ENCODE data around the gene RPS15. TPM values are rescaled to one million over a fixed set of nuclear protein-coding genes. Genes with fewer than 3 reads are reported as not detected.

Gene RPS15
- total and polyA plus RNA-seq, 2 donors (not counting 3 experiments of a cell fraction or from before 2014, with no cell fraction given) = 1,260 to 3,270 TPM

- Histone ChIP-seq H3K9ac (replicated peaks; ENCODE audit: extremely low read depth, insufficient read depth, low read length) (no peak overlapping the region), H4K20me1 (replicated peaks; ENCODE audit: control insufficient read depth, extremely low read depth, insufficient read depth, low read length) (no peaks in the 10 kb centered on the region), H2AFZ (ENCODE audit: low read depth, low read length) (no peak overlapping the region), H3K9me1 (replicated peaks; ENCODE audit: control insufficient read depth, extremely low read depth, insufficient read depth, low read length) (no peaks in the 10 kb centered on the region), H3K79me2 (ENCODE audit: control insufficient read depth, insufficient read depth, low read length) (no peaks in the 10 kb centered on the region), H3K36me3 (ENCODE audit: control insufficient read depth in 2 of 2, extremely low read depth in 1 of 2, insufficient read depth in 2 of 2, low read length in 2 of 2) (peaks cover 0 to 1% of the 10 kb centered on the region in 2 experiments), H3K27me3 (ENCODE audit: control insufficient read depth in 2 of 2, insufficient read depth in 2 of 2, low read length in 2 of 2) (peaks cover 39 to 71% of the 10 kb centered on the region in 2 experiments), H3K9me3 (replicated peaks; ENCODE audit: control insufficient read depth, insufficient read depth, low read length) (no peaks in the 10 kb centered on the region), H3K27ac (ENCODE audit: insufficient read depth, low read depth, low read length) (no peak overlapping the region), H3K4me2 (ENCODE audit: insufficient read depth, low read length) (no peak overlapping the region), H3K4me1 (ENCODE audit: control insufficient read depth, extremely low read depth, insufficient read depth, low read length) (peaks cover 5% of the 10 kb centered on the region), H3K4me3 (replicated peaks in 1 of 3; ENCODE audit: insufficient read depth in 1 of 3, low read depth in 1 of 3, low read length in 3 of 3) (no peak overlapping the region)
- TF ChIP-seq GATA2 (IDR thresholded peaks at IDR 0.05; ENCODE audit: insufficient read depth, insufficient read length, low read depth, low read length) (no peak), EZH2 (IDR thresholded peaks at IDR 0.05; ENCODE audit: borderline replicate concordance, low read depth, low read length, severe bottlenecking) (peak; percentile 38)
- ChIA-PET POLR2A (no interaction called here), CTCF (interaction anchor here (1.2 to 1.8 kb wide), 2 partner anchors 26 to 75 kb away, joined by 4 to 6 read pairs; no protein-coding TSS in a partner anchor)
- DNase-seq (ENCODE audit: low read depth, low spot score) (no peak), FAIRE-seq (peak; percentile 56)
- intact Hi-C loops (cut with micrococcal nuclease) (loop anchor here (2.0 kb wide), 1 partner anchor 20 kb away; the partner anchor contains the start of genes PCSK4 and REEP6), dilution Hi-C loops (cut with MboI; ENCODE audit: extremely low pct_ligation_motif_present, low sequenced_read_pairs) (no loop called here)
- BruUV-seq (replicated peaks) = no TSS peak
Observed at GRCh38 chr19:1471010-1471514, 32.9 kb downstream of the RPS15 start.

- H3K4me3 ChIP-seq (replicated peaks in 1 of 3; ENCODE audit: insufficient read depth in 1 of 3, low read depth in 1 of 3, low read length in 3 of 3) = no peak overlapping the region
- TF ChIP-seq POLR2A (IDR thresholded peaks at IDR 0.05; ENCODE audit: low read depth, low read length) (peak; percentile 39), GATA2 (IDR thresholded peaks at IDR 0.05; ENCODE audit: insufficient read depth, insufficient read length, low read depth, low read length) (no peak)
- peaks cover 5% of the 10 kb centered on the region for H3K4me1 ChIP-seq (ENCODE audit: control insufficient read depth, extremely low read depth, insufficient read depth, low read length)
- H2AFZ ChIP-seq (ENCODE audit: low read depth, low read length) = no peak overlapping the region
- no TSS peak for BruUV-seq (replicated peaks)
- POLR2A ChIA-PET = no interaction called here
- dilution Hi-C loops (cut with MboI; ENCODE audit: extremely low pct_ligation_motif_present, low sequenced_read_pairs) (no loop called here), intact Hi-C loops (cut with micrococcal nuclease) (loop anchor here (2.0 kb wide), 1 partner anchor 19 kb away; the partner anchor contains the start of genes PCSK4 and REEP6)
- DNase-seq (ENCODE audit: low read depth, low spot score) (no peak), FAIRE-seq (no peak)
- H3K79me2 ChIP-seq (ENCODE audit: control insufficient read depth, insufficient read depth, low read length) = no peaks in the 10 kb centered on the region
- CTCF ChIA-PET = interaction anchor here (1.2 to 1.8 kb wide), 3 partner anchors 13 to 74 kb away, joined by 3 to 6 read pairs (median 4); no protein-coding TSS in a partner anchor
- no peaks in the 10 kb centered on the region for H3K9me3 ChIP-seq (replicated peaks; ENCODE audit: control insufficient read depth, insufficient read depth, low read length)
- H3K27me3 ChIP-seq (ENCODE audit: control insufficient read depth in 2 of 2, insufficient read depth in 2 of 2, low read length in 2 of 2) = peaks cover 33 to 66% of the 10 kb centered on the region in 2 experiments
- no peak overlapping the region for H3K27ac ChIP-seq (ENCODE audit: insufficient read depth, low read depth, low read length)
- peaks cover 0 to 3% of the 10 kb centered on the region in 2 experiments for H3K36me3 ChIP-seq (ENCODE audit: control insufficient read depth in 2 of 2, extremely low read depth in 1 of 2, insufficient read depth in 2 of 2, low read length in 2 of 2)
- no peak overlapping the region for H3K9ac ChIP-seq (replicated peaks; ENCODE audit: extremely low read depth, insufficient read depth, low read length)
- no peak overlapping the region for H3K4me2 ChIP-seq (ENCODE audit: insufficient read depth, low read length)
- H3K9me1 ChIP-seq (replicated peaks; ENCODE audit: control insufficient read depth, extremely low read depth, insufficient read depth, low read length) = no peaks in the 10 kb centered on the region
- H4K20me1 ChIP-seq (replicated peaks; ENCODE audit: control insufficient read depth, extremely low read depth, insufficient read depth, low read length) = no peaks in the 10 kb centered on the region
Observed at GRCh38 chr19:1471515-1472160, 33.4 kb downstream of the RPS15 start.
